DOHH2 (cell line): Measurements from ENCODE around the gene DCTD.

Source experiments
- H3F3A ChIP-seq: fragments of 200-600 bp; sonication (generic), shearing (Covaris generic); 2 replicates; pipeline ENCODE4 v1.6.0; 2016; ENCODE audit warnings: antibody characterized with exemption, mild to moderate bottlenecking; ENCODE audit not compliant: control insufficient read depth, insufficient read depth
- H3K27ac ChIP-seq: fragments of 200-600 bp; sonication (generic); 2 replicates; pipeline ENCODE4 v1.5.1; 2014; ENCODE audit warnings: low read depth, mild to moderate bottlenecking, low read length, moderate library complexity
- H3K27me3 ChIP-seq: fragments of 200-600 bp; sonication (generic); 2 replicates; pipeline ENCODE4 v1.6.1; 2014; ENCODE audit warnings: mild to moderate bottlenecking, low read length, mixed read lengths; ENCODE audit not compliant: control insufficient read depth
- H3K36me3 ChIP-seq: fragments of 200-600 bp; sonication (generic); 2 replicates; pipeline ENCODE4 v1.6.1; 2014; ENCODE audit warnings: mild to moderate bottlenecking, low read length, moderate library complexity, mixed read lengths; ENCODE audit not compliant: control insufficient read depth
- H3K4me1 ChIP-seq: fragments of 200-600 bp; sonication (generic); 2 replicates; pipeline ENCODE4 v1.6.1; 2014; ENCODE audit warnings: mild to moderate bottlenecking, low read length, mixed read lengths; ENCODE audit not compliant: control insufficient read depth
- H3K4me2 ChIP-seq: fragments of 200-600 bp; sonication (generic); 2 replicates; pipeline ENCODE4 v1.6.0; 2014; ENCODE audit warnings: mild to moderate bottlenecking, low read length, moderate library complexity
- H3K4me3 ChIP-seq: fragments of 200-600 bp; sonication (generic); 2 replicates; pipeline ENCODE4 v1.5.1; 2014; ENCODE audit warnings: mild to moderate bottlenecking, low read length, mixed read lengths
- H3K79me2 ChIP-seq: fragments of 200-600 bp; sonication (generic); 2 replicates; pipeline ENCODE4 v1.6.1; 2014; ENCODE audit warnings: mild to moderate bottlenecking, low read length, mixed read lengths; ENCODE audit not compliant: control insufficient read depth
- H3K9me2 ChIP-seq: fragments of 200-600 bp; sonication (generic); replicated peaks from 2 replicates; pipeline ENCODE4 v1.6.1; 2014; ENCODE audit warnings: mild to moderate bottlenecking, low read length, mixed read lengths; ENCODE audit not compliant: control insufficient read depth
- H3K9me3 ChIP-seq: fragments of 200-600 bp; sonication (generic); 2 replicates; pipeline ENCODE4 v1.6.1; 2014; ENCODE audit warnings: antibody characterized with exemption, low read length, mixed read lengths; ENCODE audit not compliant: control insufficient read depth, insufficient read depth
- H4K20me1 ChIP-seq: fragments of 200-600 bp; sonication (generic); 2 replicates; pipeline ENCODE4 v1.6.0; 2014; ENCODE audit warnings: low read depth, mild to moderate bottlenecking, antibody characterized with exemption, low read length, moderate library complexity; ENCODE audit not compliant: control insufficient read depth, insufficient read depth
- EZH2phosphoT487 ChIP-seq: fragments of 200-600 bp; sonication (generic); IDR thresholded peaks from 2 replicates; pipeline ENCODE4 v1.6.1; 2017; ENCODE audit warnings: borderline replicate concordance, mild to moderate bottlenecking, antibody characterized with exemption, low read length, moderate library complexity, mixed read lengths
- TF ChIP-seq, protein P1 (sequence below): fragments of 200-600 bp; sonication (generic); IDR thresholded peaks from one replicate; pipeline ENCODE4 v1.5.1; 2014; ENCODE audit warnings: antibody characterized with exemption, mild to moderate bottlenecking, low read depth, low read length; ENCODE audit not compliant: poor library complexity, severe bottlenecking

The DCTD gene

DNA sequence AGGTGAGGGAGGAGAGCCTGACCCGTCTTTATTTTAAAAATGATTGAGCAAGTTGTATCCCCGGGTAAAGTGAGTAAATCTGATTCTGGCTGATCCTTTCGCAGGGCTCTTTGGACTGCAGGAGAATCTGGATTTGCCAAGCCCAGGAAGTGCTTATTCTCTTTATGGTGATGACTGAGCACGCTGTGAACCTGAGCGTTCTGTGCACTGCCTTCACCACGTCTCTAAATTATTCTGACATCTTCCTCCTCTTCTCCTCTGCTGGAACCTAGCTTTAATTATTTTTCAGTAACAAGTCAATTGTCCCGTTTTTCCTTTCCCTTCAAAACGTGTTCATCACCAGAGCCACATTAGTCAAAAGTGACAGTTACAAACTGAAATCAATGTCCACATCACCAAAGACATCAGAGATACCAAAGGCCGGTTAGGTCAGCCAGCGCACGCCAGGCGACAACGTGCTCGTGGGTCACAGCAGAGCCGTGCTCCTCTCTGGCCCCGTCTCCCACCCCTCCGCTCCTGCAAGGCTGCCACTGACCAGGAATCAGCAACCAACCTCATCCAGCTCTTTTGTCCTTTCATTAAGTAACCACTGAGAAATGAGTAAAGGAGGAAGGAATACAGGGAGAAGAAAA, 74.3 kb downstream of the DCTD start:
- no peak for TF ChIP-seq EZH2phosphoT487
- TF ChIP-seq, protein P1, sequence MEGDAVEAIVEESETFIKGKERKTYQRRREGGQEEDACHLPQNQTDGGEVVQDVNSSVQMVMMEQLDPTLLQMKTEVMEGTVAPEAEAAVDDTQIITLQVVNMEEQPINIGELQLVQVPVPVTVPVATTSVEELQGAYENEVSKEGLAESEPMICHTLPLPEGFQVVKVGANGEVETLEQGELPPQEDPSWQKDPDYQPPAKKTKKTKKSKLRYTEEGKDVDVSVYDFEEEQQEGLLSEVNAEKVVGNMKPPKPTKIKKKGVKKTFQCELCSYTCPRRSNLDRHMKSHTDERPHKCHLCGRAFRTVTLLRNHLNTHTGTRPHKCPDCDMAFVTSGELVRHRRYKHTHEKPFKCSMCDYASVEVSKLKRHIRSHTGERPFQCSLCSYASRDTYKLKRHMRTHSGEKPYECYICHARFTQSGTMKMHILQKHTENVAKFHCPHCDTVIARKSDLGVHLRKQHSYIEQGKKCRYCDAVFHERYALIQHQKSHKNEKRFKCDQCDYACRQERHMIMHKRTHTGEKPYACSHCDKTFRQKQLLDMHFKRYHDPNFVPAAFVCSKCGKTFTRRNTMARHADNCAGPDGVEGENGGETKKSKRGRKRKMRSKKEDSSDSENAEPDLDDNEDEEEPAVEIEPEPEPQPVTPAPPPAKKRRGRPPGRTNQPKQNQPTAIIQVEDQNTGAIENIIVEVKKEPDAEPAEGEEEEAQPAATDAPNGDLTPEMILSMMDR, result no peak
- Histone ChIP-seq H3K27ac (no peak overlapping the region), H3K36me3 (no peaks in the 10 kb centered on the region), H3K4me2 (no peak overlapping the region), H3K4me1 (no peaks in the 10 kb centered on the region), H3K9me2 (no peaks in the 10 kb centered on the region), H3F3A (no peaks in the 10 kb centered on the region), H3K27me3 (no peaks in the 10 kb centered on the region), H3K79me2 (no peaks in the 10 kb centered on the region), H4K20me1 (no peaks in the 10 kb centered on the region), H3K4me3 (no peak overlapping the region), H3K9me3 (no peaks in the 10 kb centered on the region)

DNA sequence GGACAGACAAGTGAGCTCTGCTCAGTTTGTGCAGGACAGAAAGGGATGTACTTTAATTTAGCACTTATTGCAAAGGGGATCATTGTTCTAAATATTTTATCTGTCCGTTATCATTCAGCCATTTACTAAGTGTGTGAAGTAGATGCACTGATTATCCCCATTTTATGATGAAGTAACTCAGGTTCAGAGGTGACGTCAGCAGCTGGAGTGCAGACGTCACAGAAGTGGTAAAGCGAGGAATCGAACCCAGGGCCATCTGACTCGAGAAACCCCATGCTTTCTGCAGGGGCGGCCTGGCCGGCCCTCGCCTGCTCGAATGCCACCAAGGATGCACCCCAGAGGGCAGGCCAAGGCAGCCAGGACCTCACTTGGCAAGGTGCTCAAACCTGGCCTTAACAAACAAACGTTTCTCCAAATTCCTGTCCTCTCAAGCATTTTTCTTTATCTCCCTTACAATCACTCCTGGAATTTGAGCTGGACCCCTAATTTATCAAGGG, 75.0 kb downstream of the DCTD start:
- no peaks in the 10 kb centered on the region for H3K9me3 ChIP-seq
- no peak overlapping the region for H3K27ac ChIP-seq
- H4K20me1 ChIP-seq, result no peaks in the 10 kb centered on the region
- no peak overlapping the region for H3K4me2 ChIP-seq
- no peaks in the 10 kb centered on the region for H3K27me3 ChIP-seq
- no peak overlapping the region for H3K4me3 ChIP-seq
- H3K4me1 ChIP-seq, result no peaks in the 10 kb centered on the region
- no peaks in the 10 kb centered on the region for H3F3A ChIP-seq
- no peaks in the 10 kb centered on the region for H3K9me2 ChIP-seq
- no peaks in the 10 kb centered on the region for H3K36me3 ChIP-seq
- TF ChIP-seq, protein P1, result no peak
- no peak for TF ChIP-seq EZH2phosphoT487
- H3K79me2 ChIP-seq, result no peaks in the 10 kb centered on the region

DNA sequence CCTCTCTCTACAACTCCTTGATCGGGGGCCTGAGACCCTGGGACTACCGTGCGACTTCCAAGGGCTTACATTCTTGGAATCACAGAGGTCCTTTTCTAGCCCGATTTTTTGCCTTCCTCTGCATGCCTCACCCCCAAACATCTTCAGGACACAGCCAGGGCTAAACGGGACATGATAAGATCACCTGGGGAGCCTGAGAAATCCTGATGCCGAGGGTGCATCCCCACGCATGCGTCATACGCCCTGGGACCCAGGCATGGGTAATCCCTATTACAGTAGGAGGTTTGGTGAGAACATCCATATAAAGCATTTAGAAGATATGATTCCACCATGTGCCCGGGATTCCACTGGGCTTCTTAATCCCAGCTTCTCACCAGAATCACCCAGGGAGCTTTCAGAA, 77.1 kb downstream of the DCTD start:
- Histone ChIP-seq H3K27ac (no peak overlapping the region), H3K79me2 (no peaks in the 10 kb centered on the region), H3K36me3 (no peaks in the 10 kb centered on the region), H3K4me2 (no peak overlapping the region), H3K9me2 (no peaks in the 10 kb centered on the region), H3K27me3 (no peaks in the 10 kb centered on the region), H3K4me1 (no peaks in the 10 kb centered on the region), H3F3A (no peaks in the 10 kb centered on the region), H4K20me1 (no peaks in the 10 kb centered on the region), H3K9me3 (no peaks in the 10 kb centered on the region; the same call in 1 of the 2 replicates), H3K4me3 (no peak overlapping the region)
- TF ChIP-seq EZH2phosphoT487, result no peak
- TF ChIP-seq, protein P1, result no peak
